ENCODE data around the gene CYB561D2.

GRCh38 chr3:50359760-50360110 lies 9.1 kb downstream of the CYB561D2 start:
- TF ChIP-seq CTCF (IDR thresholded peaks at IDR 0.05) (no peak), POLR2AphosphoS5 (IDR thresholded peaks at IDR 0.05) (no peak)

Data from breast epithelium (tissue), 3 donors.